Gastroesophageal sphincter (tissue), 3 donors: Measurements from ENCODE around the gene MED8.

Experiments used
- CTCF ChIP-seq, 4 experiments: fragments of 200-600 bp in 2 of 4; fragments of 450-650 bp in 2 of 4; sonication (generic) in 1 of 4; IDR thresholded peaks; one replicate each; pipeline ENCODE4 v1.5.1; 2017 to 2019; ENCODE audit warnings: antibody characterized with exemption in 4 of 4, mild to moderate bottlenecking in 2 of 4, moderate library complexity in 2 of 4
- EP300 ChIP-seq: sonication (generic); formaldehyde crosslinking; IDR thresholded peaks from one replicate; pipeline ENCODE4 v1.6.1; 2017; ENCODE audit warnings: antibody characterized with exemption, mild to moderate bottlenecking
- POLR2A ChIP-seq, 2 donors: fragments of 450-650 bp; IDR thresholded peaks; one replicate each; pipeline ENCODE4 v1.6.1; 2017; ENCODE audit warnings: antibody characterized with exemption in 2 of 2, mild to moderate bottlenecking in 2 of 2, moderate library complexity in 1 of 2
- POLR2AphosphoS5 ChIP-seq: sonication (generic); formaldehyde crosslinking; IDR thresholded peaks from one replicate; pipeline ENCODE4 v1.6.1; 2017; ENCODE audit warnings: antibody characterized with exemption

- TF ChIP-seq CTCF (IDR thresholded peaks at IDR 0.05) (no peak), POLR2A (IDR thresholded peaks at IDR 0.05) (no peak), POLR2AphosphoS5 (no peak), EP300 (no peak)
Measured at GRCh38 chr1:43348343-43348808, 41.2 kb downstream of the MED8 start.
